WTC11 (cell line): Measurements from ENCODE around the gene POU3F1.

Source experiments
- ATF1 ChIP-seq: sonication (generic); formaldehyde crosslinking; IDR thresholded peaks from 2 replicates; pipeline ENCODE4 v1.8.1; 2023; ENCODE audit warnings: mild to moderate bottlenecking, moderate library complexity, missing genetic modification reagents
- ATF6 ChIP-seq: sonication (generic); formaldehyde crosslinking; IDR thresholded peaks from 2 replicates; pipeline ENCODE4 v1.8.1; 2023; ENCODE audit warnings: mild to moderate bottlenecking, missing genetic modification reagents
- CTCF ChIP-seq: fragments of 200-600 bp; IDR thresholded peaks from 2 replicates; pipeline ENCODE4 v1.8.0; 2022; ENCODE audit warnings: antibody characterized with exemption
- NR3C1 ChIP-seq: sonication (generic); formaldehyde crosslinking; conservative IDR thresholded peaks from 2 replicates; pipeline ENCODE4 v1.8.1; 2023; ENCODE audit warnings: low read depth, mild to moderate bottlenecking, missing genetic modification reagents
- TEAD4 ChIP-seq: sonication (generic); formaldehyde crosslinking; IDR thresholded peaks from 2 replicates; pipeline ENCODE4 v1.8.0; 2022; ENCODE audit warnings: mild to moderate bottlenecking, missing genetic modification reagents

- TF ChIP-seq CTCF (no peak), TEAD4 (CRISPR knock-in tag) (no peak), ATF6 (no peak), ATF1 (CRISPR knock-in tag) (no peak), NR3C1 (CRISPR knock-in tag) (no peak)
Observed at GRCh38 chr1:38020396-38020795, 26.2 kb downstream of the POU3F1 start.
